GM23338 (cell line): ENCODE data around the gene PDIA6. TPM values are rescaled to one million over a fixed set of nuclear protein-coding genes. Genes with fewer than 3 reads are reported as not detected.

Experiments
- ATAC-seq: fragments of 200-7000 bp; cut with Tn5 transposase; 3 replicates; pipeline ENCODE4 v1.9.1; 2020
- DNase-seq: peaks from one replicate; pipeline ENCODE4 v3.0.0-alpha.2; 2015; ENCODE audit warnings: low spot score
- H2AFZ ChIP-seq: fragments of 200-600 bp; sonication (generic); 2 replicates; pipeline ENCODE4 v1.8.0; 2016; ENCODE audit warnings: antibody characterized with exemption, mild to moderate bottlenecking, moderate library complexity
- H3F3A ChIP-seq: fragments of 200-600 bp; sonication (generic); replicated peaks from 2 replicates; pipeline ENCODE4 v1.8.0; 2017; ENCODE audit warnings: antibody characterized with exemption, mixed run types, low read depth
- H3K27ac ChIP-seq: fragments of 200-600 bp; sonication (generic); 2 replicates; pipeline ENCODE4 v1.6.1; 2016; ENCODE audit warnings: low read depth
- H3K27me3 ChIP-seq: fragments of 200-600 bp; sonication (generic); 2 replicates; pipeline ENCODE4 v1.8.0; 2016; ENCODE audit warnings: mild to moderate bottlenecking, mixed run types, moderate library complexity; ENCODE audit not compliant: insufficient read depth
- H3K36me3 ChIP-seq: fragments of 200-600 bp; sonication (generic); 2 replicates; pipeline ENCODE4 v1.8.0; 2016; ENCODE audit warnings: mild to moderate bottlenecking; ENCODE audit not compliant: insufficient read depth
- H3K4me1 ChIP-seq: fragments of 200-600 bp; sonication (generic); 2 replicates; pipeline ENCODE4 v1.8.0; 2016; ENCODE audit warnings: mild to moderate bottlenecking, moderate library complexity; ENCODE audit not compliant: insufficient read depth
- H3K4me2 ChIP-seq: fragments of 200-600 bp; sonication (generic); 2 replicates; pipeline ENCODE4 v1.7.1; 2017; ENCODE audit warnings: mixed run types
- H3K4me3 ChIP-seq: fragments of 200-600 bp; sonication (generic); 2 replicates; pipeline ENCODE4 v1.6.1; 2016; ENCODE audit warnings: mixed run types
- H3K79me2 ChIP-seq: fragments of 200-600 bp; sonication (generic); replicated peaks from 2 replicates; pipeline ENCODE4 v1.8.0; 2017; ENCODE audit warnings: mild to moderate bottlenecking; ENCODE audit not compliant: insufficient read depth
- H3K9me2 ChIP-seq: fragments of 200-600 bp; sonication (generic); 2 replicates; pipeline ENCODE4 v1.8.0; 2017; ENCODE audit not compliant: insufficient read depth
- H4K20me1 ChIP-seq: fragments of 200-600 bp; sonication (generic); replicated peaks from 2 replicates; pipeline ENCODE4 v1.8.0; 2017; ENCODE audit warnings: mild to moderate bottlenecking; ENCODE audit not compliant: insufficient read depth
- H3K27ac Mint-ChIP-seq: 2 replicates; pipeline ENCODE4 v1.8.0; 2020; ENCODE audit warnings: inconsistent platforms, mild to moderate bottlenecking, moderate library complexity, mixed read lengths
- H3K27me3 Mint-ChIP-seq: 3 replicates; pipeline ENCODE4 v1.8.0; 2022; ENCODE audit warnings: low read depth, mild to moderate bottlenecking, moderate library complexity, mixed read lengths, inconsistent platforms; ENCODE audit not compliant: insufficient read depth, poor library complexity
- H3K36me3 Mint-ChIP-seq: 3 replicates; pipeline ENCODE4 v1.8.0; 2021; ENCODE audit warnings: low read depth, mild to moderate bottlenecking, inconsistent platforms, moderate library complexity, mixed read lengths
- H3K4me1 Mint-ChIP-seq: 3 replicates; pipeline ENCODE4 v1.8.0; 2020; ENCODE audit warnings: mild to moderate bottlenecking, inconsistent platforms, mixed read lengths
- H3K4me3 Mint-ChIP-seq: 3 replicates; pipeline ENCODE4 v1.8.0; 2021; ENCODE audit warnings: moderate library complexity, mild to moderate bottlenecking, inconsistent platforms, mixed read lengths
- H3K9me3 Mint-ChIP-seq: 3 replicates; pipeline ENCODE4 v1.8.0; 2020; ENCODE audit warnings: moderate library complexity, mild to moderate bottlenecking, inconsistent platforms, mixed read lengths
- CREB1 ChIP-seq: fragments of 250-450 bp; sonication (Bioruptor Pico); IDR thresholded peaks from 2 replicates; pipeline ENCODE4 v1.5.0; 2020; ENCODE audit warnings: low read depth, mild to moderate bottlenecking, moderate library complexity
- EZH2 ChIP-seq: fragments of 200-600 bp; sonication (generic); IDR thresholded peaks from one replicate; pipeline ENCODE4 v1.8.0; 2017; ENCODE audit warnings: antibody characterized with exemption, mild to moderate bottlenecking, low read depth; ENCODE audit not compliant: unreplicated experiment
- EZH2phosphoT487 ChIP-seq: fragments of 200-600 bp; sonication (generic); IDR thresholded peaks from one replicate; pipeline ENCODE4 v1.8.1; 2018; ENCODE audit warnings: antibody characterized with exemption; ENCODE audit not compliant: unreplicated experiment
- JUNB ChIP-seq: IDR thresholded peaks from one replicate; pipeline ENCODE4 v1.6.1; 2016; ENCODE audit warnings: antibody characterized with exemption; ENCODE audit not compliant: unreplicated experiment
- NANOG ChIP-seq: IDR thresholded peaks from 2 replicates; pipeline ENCODE4 v1.6.1; 2016; ENCODE audit warnings: antibody characterized with exemption, borderline replicate concordance
- POLR2AphosphoS5 ChIP-seq: IDR thresholded peaks from 2 replicates; pipeline ENCODE4 v1.6.1; 2016; ENCODE audit warnings: antibody characterized with exemption, low read depth
- STAT1 ChIP-seq: IDR thresholded peaks from one replicate; pipeline ENCODE4 v1.6.1; 2016; ENCODE audit warnings: antibody characterized with exemption; ENCODE audit not compliant: unreplicated experiment
- ZNF114 ChIP-seq: fragments of 250-450 bp; sonication (Bioruptor Pico); IDR thresholded peaks from 2 replicates; pipeline ENCODE4 v1.5.0; 2020; ENCODE audit warnings: mild to moderate bottlenecking, moderate library complexity
- ZNF331 ChIP-seq: fragments of 250-450 bp; sonication (Bioruptor Pico); IDR thresholded peaks from 2 replicates; pipeline ENCODE4 v1.5.0; 2020; ENCODE audit warnings: low read depth, mild to moderate bottlenecking, moderate library complexity
- polyA plus RNA-seq: library from polyadenylated mRNA; unstranded; fragments of >200 nt; fragmentation: Nextera tagmentation; extraction: Ambion mirVana; gene quantifications from 2 replicates; pipeline ENCODE4 v1.2.1, GENCODE V29; 2016
- total RNA-seq: library from RNA; depleted of rRNA; stranded (reverse); fragments of >200 nt; shearing (Covaris generic); gene quantifications from 2 replicates; pipeline ENCODE4 v1.2.3, GENCODE V29; 2014
- TF ChIP-seq, protein P1 (sequence below): IDR thresholded peaks from 2 replicates; pipeline ENCODE4 v1.6.1; 2016; ENCODE audit warnings: antibody characterized with exemption
- TF ChIP-seq, protein P2 (sequence below): fragments of 250-450 bp; sonication (Bioruptor Pico); IDR thresholded peaks from 2 replicates; pipeline ENCODE4 v1.5.0; 2020; ENCODE audit warnings: mild to moderate bottlenecking, moderate library complexity
- TF ChIP-seq, protein P3 (sequence below): IDR thresholded peaks from one replicate; pipeline ENCODE4 v1.6.1; 2018; ENCODE audit warnings: antibody characterized with exemption; ENCODE audit not compliant: unreplicated experiment
- TF ChIP-seq, protein P4 (sequence below), 2 experiments: fragments of 200-600 bp in 1 of 2; sonication (generic) in 1 of 2; conservative IDR thresholded peaks; 2 replicates each; pipeline versions ENCODE4 v1.5.1 to v1.6.1; 2016 to 2017; ENCODE audit warnings: antibody characterized with exemption in 2 of 2, low read depth in 2 of 2, mild to moderate bottlenecking in 2 of 2, moderate library complexity in 1 of 2

The PDIA6 gene
- total and polyA plus RNA-seq, 2 experiments from 2014 or later = 331 to 382 TPM

DNA sequence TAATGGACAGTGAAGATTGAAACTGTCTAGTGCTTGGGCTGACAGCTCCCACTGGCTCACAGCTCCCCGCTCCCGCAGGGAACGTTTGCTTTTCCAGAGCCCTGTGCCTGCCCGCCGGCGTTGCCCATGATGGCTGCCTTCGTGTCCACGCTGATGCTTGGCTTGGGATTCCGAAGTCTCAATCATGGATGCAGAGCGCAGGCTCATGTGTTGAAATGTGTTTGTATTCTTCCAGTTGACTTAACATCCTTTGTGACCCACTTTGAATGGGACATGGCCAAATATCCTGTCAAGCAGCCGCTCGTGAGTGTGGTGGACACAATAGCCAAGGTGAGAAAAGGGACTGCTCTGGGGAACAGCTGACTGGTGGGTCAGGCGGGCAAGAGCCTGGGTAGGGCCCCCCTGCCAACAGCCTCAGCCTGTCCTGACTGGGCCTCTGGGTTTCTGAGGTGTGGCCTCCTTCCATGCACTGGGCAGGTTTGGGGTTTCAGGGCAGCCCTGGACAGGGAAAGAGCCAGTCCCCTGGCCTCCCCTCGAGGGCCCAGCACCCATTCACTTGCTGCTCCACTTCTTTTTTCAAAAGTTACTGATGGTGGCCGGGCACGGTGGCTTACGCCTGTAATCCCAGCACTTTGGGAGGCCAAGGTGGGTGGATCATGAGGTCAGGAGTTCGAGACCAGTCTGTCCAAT, 48.3 kb downstream of the PDIA6 start:
- Mint-ChIP-seq H3K36me3 (no peaks in the 10 kb centered on the region), H3K9me3 (no peaks in the 10 kb centered on the region), H3K27me3 (peaks cover 13% of the 10 kb centered on the region), H3K4me3 (no peak overlapping the region), H3K4me1 (0 out of 3 replicates have a peak, but pooled peaks cover 4% of the 10 kb centered on the region), H3K27ac (no peak overlapping the region)
- DNase-seq (no peak), ATAC-seq (no peak)
- Histone ChIP-seq H3K27ac (no peak overlapping the region), H3F3A (no peaks in the 10 kb centered on the region), H3K9me2 (no peaks in the 10 kb centered on the region), H3K4me2 (no peak overlapping the region), H4K20me1 (no peaks in the 10 kb centered on the region), H3K27me3 (no peaks in the 10 kb centered on the region), H2AFZ (no peak overlapping the region), H3K36me3 (no peaks in the 10 kb centered on the region), H3K4me1 (no peaks in the 10 kb centered on the region), H3K79me2 (no peaks in the 10 kb centered on the region), H3K4me3 (no peak overlapping the region)
- no peak for TF ChIP-seq CREB1
- no peak for TF ChIP-seq EZH2
- TF ChIP-seq, protein P1, sequence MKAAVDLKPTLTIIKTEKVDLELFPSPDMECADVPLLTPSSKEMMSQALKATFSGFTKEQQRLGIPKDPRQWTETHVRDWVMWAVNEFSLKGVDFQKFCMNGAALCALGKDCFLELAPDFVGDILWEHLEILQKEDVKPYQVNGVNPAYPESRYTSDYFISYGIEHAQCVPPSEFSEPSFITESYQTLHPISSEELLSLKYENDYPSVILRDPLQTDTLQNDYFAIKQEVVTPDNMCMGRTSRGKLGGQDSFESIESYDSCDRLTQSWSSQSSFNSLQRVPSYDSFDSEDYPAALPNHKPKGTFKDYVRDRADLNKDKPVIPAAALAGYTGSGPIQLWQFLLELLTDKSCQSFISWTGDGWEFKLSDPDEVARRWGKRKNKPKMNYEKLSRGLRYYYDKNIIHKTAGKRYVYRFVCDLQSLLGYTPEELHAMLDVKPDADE = no peak
- no peak for TF ChIP-seq POLR2AphosphoS5
- TF ChIP-seq, protein P2, sequence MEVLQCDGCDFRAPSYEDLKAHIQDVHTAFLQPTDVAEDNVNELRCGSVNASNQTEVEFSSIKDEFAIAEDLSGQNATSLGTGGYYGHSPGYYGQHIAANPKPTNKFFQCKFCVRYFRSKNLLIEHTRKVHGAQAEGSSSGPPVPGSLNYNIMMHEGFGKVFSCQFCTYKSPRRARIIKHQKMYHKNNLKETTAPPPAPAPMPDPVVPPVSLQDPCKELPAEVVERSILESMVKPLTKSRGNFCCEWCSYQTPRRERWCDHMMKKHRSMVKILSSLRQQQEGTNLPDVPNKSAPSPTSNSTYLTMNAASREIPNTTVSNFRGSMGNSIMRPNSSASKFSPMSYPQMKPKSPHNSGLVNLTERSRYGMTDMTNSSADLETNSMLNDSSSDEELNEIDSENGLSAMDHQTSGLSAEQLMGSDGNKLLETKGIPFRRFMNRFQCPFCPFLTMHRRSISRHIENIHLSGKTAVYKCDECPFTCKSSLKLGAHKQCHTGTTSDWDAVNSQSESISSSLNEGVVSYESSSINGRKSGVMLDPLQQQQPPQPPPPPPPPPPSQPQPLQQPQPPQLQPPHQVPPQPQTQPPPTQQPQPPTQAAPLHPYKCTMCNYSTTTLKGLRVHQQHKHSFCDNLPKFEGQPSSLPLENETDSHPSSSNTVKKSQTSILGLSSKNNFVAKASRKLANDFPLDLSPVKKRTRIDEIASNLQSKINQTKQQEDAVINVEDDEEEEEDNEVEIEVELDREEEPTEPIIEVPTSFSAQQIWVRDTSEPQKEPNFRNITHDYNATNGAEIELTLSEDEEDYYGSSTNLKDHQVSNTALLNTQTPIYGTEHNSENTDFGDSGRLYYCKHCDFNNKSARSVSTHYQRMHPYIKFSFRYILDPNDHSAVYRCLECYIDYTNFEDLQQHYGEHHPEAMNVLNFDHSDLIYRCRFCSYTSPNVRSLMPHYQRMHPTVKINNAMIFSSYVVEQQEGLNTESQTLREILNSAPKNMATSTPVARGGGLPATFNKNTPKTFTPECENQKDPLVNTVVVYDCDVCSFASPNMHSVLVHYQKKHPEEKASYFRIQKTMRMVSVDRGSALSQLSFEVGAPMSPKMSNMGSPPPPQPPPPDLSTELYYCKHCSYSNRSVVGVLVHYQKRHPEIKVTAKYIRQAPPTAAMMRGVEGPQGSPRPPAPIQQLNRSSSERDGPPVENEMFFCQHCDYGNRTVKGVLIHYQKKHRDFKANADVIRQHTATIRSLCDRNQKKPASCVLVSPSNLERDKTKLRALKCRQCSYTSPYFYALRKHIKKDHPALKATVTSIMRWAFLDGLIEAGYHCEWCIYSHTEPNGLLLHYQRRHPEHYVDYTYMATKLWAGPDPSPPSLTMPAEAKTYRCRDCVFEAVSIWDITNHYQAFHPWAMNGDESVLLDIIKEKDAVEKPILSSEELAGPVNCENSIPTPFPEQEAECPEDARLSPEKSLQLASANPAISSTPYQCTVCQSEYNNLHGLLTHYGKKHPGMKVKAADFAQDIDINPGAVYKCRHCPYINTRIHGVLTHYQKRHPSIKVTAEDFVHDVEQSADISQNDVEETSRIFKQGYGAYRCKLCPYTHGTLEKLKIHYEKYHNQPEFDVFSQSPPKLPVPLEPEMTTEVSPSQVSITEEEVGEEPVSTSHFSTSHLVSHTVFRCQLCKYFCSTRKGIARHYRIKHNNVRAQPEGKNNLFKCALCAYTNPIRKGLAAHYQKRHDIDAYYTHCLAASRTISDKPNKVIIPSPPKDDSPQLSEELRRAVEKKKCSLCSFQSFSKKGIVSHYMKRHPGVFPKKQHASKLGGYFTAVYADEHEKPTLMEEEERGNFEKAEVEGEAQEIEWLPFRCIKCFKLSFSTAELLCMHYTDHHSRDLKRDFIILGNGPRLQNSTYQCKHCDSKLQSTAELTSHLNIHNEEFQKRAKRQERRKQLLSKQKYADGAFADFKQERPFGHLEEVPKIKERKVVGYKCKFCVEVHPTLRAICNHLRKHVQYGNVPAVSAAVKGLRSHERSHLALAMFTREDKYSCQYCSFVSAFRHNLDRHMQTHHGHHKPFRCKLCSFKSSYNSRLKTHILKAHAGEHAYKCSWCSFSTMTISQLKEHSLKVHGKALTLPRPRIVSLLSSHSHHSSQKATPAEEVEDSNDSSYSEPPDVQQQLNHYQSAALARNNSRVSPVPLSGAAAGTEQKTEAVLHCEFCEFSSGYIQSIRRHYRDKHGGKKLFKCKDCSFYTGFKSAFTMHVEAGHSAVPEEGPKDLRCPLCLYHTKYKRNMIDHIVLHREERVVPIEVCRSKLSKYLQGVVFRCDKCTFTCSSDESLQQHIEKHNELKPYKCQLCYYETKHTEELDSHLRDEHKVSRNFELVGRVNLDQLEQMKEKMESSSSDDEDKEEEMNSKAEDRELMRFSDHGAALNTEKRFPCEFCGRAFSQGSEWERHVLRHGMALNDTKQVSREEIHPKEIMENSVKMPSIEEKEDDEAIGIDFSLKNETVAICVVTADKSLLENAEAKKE = no peak
- TF ChIP-seq EZH2phosphoT487 = no peak
- no peak for TF ChIP-seq ZNF331 (CRISPR knock-in tag)
- TF ChIP-seq, protein P3, sequence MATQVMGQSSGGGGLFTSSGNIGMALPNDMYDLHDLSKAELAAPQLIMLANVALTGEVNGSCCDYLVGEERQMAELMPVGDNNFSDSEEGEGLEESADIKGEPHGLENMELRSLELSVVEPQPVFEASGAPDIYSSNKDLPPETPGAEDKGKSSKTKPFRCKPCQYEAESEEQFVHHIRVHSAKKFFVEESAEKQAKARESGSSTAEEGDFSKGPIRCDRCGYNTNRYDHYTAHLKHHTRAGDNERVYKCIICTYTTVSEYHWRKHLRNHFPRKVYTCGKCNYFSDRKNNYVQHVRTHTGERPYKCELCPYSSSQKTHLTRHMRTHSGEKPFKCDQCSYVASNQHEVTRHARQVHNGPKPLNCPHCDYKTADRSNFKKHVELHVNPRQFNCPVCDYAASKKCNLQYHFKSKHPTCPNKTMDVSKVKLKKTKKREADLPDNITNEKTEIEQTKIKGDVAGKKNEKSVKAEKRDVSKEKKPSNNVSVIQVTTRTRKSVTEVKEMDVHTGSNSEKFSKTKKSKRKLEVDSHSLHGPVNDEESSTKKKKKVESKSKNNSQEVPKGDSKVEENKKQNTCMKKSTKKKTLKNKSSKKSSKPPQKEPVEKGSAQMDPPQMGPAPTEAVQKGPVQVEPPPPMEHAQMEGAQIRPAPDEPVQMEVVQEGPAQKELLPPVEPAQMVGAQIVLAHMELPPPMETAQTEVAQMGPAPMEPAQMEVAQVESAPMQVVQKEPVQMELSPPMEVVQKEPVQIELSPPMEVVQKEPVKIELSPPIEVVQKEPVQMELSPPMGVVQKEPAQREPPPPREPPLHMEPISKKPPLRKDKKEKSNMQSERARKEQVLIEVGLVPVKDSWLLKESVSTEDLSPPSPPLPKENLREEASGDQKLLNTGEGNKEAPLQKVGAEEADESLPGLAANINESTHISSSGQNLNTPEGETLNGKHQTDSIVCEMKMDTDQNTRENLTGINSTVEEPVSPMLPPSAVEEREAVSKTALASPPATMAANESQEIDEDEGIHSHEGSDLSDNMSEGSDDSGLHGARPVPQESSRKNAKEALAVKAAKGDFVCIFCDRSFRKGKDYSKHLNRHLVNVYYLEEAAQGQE = no peak
- TF ChIP-seq ZNF114 (CRISPR knock-in tag) = no peak
- no peak for TF ChIP-seq JUNB
- no peak for TF ChIP-seq STAT1
- no peak for TF ChIP-seq NANOG
- TF ChIP-seq, protein P4, sequence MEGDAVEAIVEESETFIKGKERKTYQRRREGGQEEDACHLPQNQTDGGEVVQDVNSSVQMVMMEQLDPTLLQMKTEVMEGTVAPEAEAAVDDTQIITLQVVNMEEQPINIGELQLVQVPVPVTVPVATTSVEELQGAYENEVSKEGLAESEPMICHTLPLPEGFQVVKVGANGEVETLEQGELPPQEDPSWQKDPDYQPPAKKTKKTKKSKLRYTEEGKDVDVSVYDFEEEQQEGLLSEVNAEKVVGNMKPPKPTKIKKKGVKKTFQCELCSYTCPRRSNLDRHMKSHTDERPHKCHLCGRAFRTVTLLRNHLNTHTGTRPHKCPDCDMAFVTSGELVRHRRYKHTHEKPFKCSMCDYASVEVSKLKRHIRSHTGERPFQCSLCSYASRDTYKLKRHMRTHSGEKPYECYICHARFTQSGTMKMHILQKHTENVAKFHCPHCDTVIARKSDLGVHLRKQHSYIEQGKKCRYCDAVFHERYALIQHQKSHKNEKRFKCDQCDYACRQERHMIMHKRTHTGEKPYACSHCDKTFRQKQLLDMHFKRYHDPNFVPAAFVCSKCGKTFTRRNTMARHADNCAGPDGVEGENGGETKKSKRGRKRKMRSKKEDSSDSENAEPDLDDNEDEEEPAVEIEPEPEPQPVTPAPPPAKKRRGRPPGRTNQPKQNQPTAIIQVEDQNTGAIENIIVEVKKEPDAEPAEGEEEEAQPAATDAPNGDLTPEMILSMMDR (conservative IDR thresholded peaks at IDR 0.05; ENCODE audit: low read depth in 2 of 2) = no peak
